ENCODE results near the gene BLNK.
"Not testable (repeated sequence)": the region's sequence is repeated elsewhere in the genome, so short reads cannot be mapped to it uniquely, and the experiment has no call there.

The BLNK gene

GRCh38 chr10:96218826-96219225 lies 52.5 kb downstream of the BLNK start:
- DNase-seq, result no peak

DNA sequence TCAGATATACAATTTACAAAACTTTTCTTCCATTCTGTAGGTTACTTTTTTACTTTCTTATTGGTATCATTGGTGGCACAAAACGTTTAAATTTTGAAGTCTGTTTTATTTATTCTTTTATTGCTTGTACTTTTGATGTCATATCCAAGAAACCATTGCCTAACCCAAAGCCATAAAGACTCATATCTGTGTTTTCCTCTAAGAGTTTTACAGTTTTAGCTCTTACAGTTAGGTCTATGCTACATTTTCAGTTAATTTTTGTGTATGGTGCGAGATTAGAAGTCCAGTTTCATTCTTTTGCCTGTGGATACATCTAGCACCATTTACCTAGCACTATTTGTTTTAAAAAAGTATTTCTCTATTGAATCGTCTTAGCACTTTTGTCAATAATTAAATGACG lies 53.7 kb downstream of the BLNK start:
- no peak for DNase-seq

GRCh38 chr10:96216775-96217174 lies 54.6 kb downstream of the BLNK start:
- no peak for DNase-seq

GRCh38 chr10:96212911-96213310 lies 58.5 kb downstream of the BLNK start:
- no peak for DNase-seq

GRCh38 chr10:96211764-96212163 lies 59.6 kb downstream of the BLNK start:
- no peak for DNase-seq

- no peak for DNase-seq
Observed at GRCh38 chr10:96208946-96209345, 62.4 kb downstream of the BLNK start.

GRCh38 chr10:96208271-96208670 lies 63.1 kb downstream of the BLNK start:
- no peak for DNase-seq

- no peak for DNase-seq
Observed at GRCh38 chr10:96205580-96205979, 65.8 kb downstream of the BLNK start.

DNA sequence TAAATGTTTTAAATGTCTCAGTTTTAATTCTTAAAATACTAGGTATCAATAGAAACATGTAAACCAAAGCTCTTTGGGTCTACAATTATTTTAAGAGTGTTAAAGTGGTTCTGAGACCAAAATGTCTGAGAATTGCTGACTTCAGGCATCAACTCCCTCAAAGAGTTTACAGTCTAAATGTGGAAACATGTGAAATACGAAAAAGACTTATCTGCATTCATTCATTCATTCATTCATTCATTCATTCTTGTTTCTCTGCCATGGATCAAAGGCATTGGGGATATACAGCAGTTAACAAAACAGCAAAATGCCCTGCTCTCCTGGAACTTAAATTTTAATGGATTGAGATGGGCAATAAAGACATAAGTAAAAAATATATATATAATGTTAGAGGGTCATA lies 69.8 kb downstream of the BLNK start:
- DNase-seq, result no peak

GRCh38 chr10:96189505-96189904 lies 81.9 kb downstream of the BLNK start:
- DNase-seq, result not testable (repeated sequence)

- DNase-seq, result no peak
Observed at GRCh38 chr10:96188916-96189315, 82.5 kb downstream of the BLNK start.

DNA sequence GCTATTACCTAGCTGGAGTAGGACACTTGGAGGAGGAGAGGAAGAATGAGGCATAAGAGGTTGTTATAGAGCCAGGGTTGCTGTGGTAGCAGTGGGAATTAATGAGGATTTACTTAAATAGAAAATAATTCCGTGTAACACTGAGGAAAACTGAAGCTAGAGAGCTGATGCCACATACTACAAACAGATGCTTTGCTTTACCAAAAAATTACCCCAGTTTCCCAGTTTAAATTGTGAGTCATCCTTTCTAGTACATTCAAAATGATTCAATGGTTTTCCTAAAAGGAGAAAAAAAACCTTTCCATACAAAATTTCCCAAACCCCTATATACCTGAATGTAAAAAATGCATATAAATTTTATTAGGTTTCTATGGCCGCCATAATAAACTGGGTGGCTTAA lies 82.9 kb downstream of the BLNK start:
- no peak for DNase-seq

DNA sequence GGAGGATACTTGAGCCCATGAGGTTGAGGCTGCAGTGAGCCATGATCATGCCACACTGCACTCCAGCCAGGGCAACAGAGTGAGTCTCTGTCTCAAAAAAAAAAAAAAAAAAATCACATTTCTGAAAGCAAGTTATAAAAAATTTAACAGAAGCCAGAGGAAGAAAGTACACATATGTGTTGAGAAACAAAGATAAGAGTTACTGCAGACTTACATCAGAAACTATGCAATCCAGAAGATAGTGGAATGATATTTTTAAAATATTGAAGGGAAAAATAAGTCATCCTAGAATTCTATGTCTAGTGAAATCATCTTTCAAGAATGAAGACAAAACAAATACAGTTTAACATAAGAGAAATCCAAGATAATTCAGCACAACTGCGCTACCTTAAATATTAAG lies 94.4 kb downstream of the BLNK start:
- DNase-seq, result no peak

- no peak for DNase-seq
Observed at GRCh38 chr10:96172666-96173065, 98.7 kb downstream of the BLNK start.

- DNase-seq, result no peak
Observed at GRCh38 chr10:96170230-96170629, 101.1 kb downstream of the BLNK start.

DNA sequence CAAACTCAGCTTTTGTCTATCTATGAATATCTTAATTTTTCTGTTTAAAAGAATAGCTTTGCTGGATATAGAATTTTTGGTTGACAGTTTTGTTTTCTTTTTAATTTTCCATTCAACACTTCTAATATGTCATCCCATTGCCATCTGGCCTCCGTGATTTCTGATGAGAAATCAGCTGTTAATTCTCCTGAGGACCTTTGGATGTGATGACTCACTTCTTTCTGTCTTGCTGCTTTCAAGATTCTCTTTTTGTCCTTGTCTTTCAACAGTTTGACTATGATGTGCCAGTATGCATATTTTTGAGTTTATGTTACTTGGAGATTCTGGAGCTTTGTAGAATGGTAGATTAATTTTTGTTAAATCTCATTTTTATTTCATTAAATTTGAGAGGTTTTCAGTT lies 102.8 kb downstream of the BLNK start:
- DNase-seq, result no peak

DNA sequence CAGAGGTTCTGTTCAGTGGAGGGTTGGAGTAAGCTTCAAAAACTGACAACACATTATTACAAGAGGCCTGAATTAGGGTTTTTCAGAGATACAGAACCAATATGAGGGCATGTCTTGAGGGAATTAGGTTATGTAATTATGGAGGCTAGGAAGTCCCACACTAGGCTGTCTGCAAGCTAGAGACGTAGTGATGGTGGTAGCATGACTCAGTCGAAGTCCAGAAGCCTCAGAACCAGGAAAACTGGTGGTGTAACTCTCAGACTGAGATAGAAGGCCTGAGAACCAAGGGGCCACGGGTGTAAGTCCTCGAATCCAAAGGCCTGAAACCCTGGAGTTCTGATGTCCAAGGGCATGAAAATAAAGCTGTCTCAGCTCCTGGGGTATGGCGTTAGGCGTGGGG lies 105.6 kb downstream of the BLNK start:
- DNase-seq, result no peak

DNA sequence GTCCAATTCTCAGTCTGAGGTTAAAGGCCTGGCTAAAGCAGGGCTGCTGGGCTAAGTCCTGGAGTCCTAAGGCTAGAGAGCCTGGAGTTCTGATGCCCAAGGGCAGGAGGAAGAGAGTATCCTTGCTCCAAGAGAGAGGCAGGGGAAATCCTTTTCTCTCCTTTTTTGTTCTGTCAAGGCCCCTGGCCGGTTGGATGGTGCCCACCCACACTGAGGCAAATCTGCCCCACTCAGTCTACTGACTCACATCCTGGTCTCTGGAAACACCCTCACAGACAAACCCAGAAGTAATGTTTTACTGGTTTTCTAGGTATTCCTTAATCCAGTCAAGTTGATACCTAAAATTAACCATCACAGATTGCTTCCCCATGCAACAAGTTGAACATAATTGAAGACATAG lies 118.3 kb downstream of the BLNK start:
- DNase-seq, result no peak

GRCh38 chr10:96152437-96152836 lies 118.9 kb downstream of the BLNK start:
- DNase-seq, result no peak
